ENCODE data around the gene CHSY1. TPM values are rescaled to one million over a fixed set of nuclear protein-coding genes. Genes with fewer than 3 reads are reported as not detected.

The CHSY1 gene
- total RNA-seq, 1 experiment from 2014 or later: 47.0 TPM

DNA sequence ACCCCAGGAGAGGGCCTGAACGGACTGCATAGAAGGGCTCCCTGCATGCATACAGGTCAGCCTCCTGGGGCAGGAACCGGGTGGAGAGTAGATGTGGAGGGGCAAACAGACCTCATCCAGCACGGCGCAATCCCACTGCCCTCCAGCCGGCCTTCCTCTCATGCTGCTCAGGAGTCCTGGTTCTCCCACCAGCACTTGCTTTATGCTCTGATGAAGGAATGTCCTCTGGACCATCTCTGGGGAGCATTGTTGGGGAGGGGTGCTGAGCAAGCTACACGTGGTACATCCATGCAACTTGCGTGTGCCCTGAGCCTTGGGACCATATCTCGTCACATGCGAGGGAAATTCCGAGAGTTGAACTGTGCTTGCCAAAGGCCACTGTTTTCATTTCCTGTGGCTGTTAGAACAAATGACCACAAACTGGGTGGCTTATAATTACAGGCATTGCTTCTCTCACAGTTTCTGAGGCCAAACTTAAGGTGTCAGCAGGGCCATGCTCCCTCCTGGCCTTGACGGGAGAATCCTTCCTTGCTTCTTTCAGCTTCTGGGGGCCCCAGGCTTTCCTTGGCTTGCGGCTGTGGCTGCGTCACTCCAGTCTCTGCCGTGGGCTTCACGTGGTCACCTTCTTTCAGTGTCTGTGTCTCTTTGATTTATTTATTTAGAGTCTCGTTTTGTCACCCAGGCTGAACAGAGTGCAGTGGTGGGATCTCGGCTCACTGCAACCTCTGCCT lies 13.2 kb upstream of the CHSY1 start:
- no peaks in the 10 kb centered on the region for H3K27me3 ChIP-seq (replicated peaks; ENCODE audit: insufficient read depth, low read depth, low read length, poor library complexity)
- H3K4me1 ChIP-seq (ENCODE audit: insufficient read depth, low read length, poor library complexity, severe bottlenecking): no peaks in the 10 kb centered on the region
- BruUV-seq (replicated peaks): no TSS peak
- TF ChIP-seq CTCF (conservative IDR thresholded peaks at IDR 0.05; ENCODE audit: low read depth, low read length) (no peak), EZH2 (IDR thresholded peaks at IDR 0.05; ENCODE audit: borderline replicate concordance, low read depth, low read length, poor library complexity, severe bottlenecking) (no peak)
- no peak overlapping the region for H3K4me3 ChIP-seq (ENCODE audit: low read depth, low read length, poor library complexity, severe bottlenecking)
- intact Hi-C loops (cut with micrococcal nuclease; ENCODE audit: unreplicated experiment): no loop called here
- H3K9me3 ChIP-seq (ENCODE audit: low read depth, low read length, poor library complexity, severe bottlenecking): no peaks in the 10 kb centered on the region
- ChIA-PET CTCF (no interaction called here), POLR2A (ENCODE audit: low non-redundant PET) (no interaction called here)
- H3K36me3 ChIP-seq (ENCODE audit: insufficient read depth, low read length, poor library complexity, severe bottlenecking): peaks cover 1% of the 10 kb centered on the region
- H3K27ac ChIP-seq (ENCODE audit: low read depth, low read length, poor library complexity, severe bottlenecking): no peak overlapping the region
- DNase-seq (ENCODE audit: low spot score): no peak

DNA sequence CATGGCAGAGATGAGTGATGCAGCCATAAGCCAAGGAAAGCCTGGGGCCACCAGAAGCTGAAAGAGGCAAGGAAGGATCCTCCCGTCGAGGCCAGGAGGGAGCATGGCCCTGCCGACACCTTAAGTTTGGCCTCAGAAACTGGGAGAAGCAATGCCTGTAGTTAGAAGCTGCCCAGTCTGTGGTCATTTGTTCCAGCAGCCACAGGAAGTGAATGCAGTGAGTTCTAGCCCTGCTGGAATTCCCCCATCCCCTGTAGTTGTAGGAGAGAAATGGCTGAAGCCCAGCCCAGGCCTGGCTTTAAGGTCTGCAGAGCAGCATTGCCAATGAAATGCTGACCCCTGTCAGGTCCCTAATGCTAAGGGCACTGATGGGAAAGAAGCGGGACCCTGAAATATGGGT lies 12.2 kb upstream of the CHSY1 start:
- DNase-seq (ENCODE audit: low spot score): no peak
- BruUV-seq (replicated peaks): no TSS peak
- POLR2A ChIA-PET (ENCODE audit: low non-redundant PET): no interaction called here
- no peaks in the 10 kb centered on the region for H3K27me3 ChIP-seq (replicated peaks; ENCODE audit: insufficient read depth, low read depth, low read length, poor library complexity)
- H3K9me3 ChIP-seq (ENCODE audit: low read depth, low read length, poor library complexity, severe bottlenecking): no peaks in the 10 kb centered on the region
- H3K4me1 ChIP-seq (ENCODE audit: insufficient read depth, low read length, poor library complexity, severe bottlenecking): no peaks in the 10 kb centered on the region
- no peak overlapping the region for H3K4me3 ChIP-seq (ENCODE audit: low read depth, low read length, poor library complexity, severe bottlenecking)
- CTCF ChIA-PET: no interaction called here
- H3K36me3 ChIP-seq (ENCODE audit: insufficient read depth, low read length, poor library complexity, severe bottlenecking): no peaks in the 10 kb centered on the region
- H3K27ac ChIP-seq (ENCODE audit: low read depth, low read length, poor library complexity, severe bottlenecking): no peak overlapping the region
- no peak for TF ChIP-seq CTCF (conservative IDR thresholded peaks at IDR 0.05; ENCODE audit: low read depth, low read length)
- no peak for TF ChIP-seq EZH2 (IDR thresholded peaks at IDR 0.05; ENCODE audit: borderline replicate concordance, low read depth, low read length, poor library complexity, severe bottlenecking)
- intact Hi-C loops (cut with micrococcal nuclease; ENCODE audit: unreplicated experiment): no loop called here

DNA sequence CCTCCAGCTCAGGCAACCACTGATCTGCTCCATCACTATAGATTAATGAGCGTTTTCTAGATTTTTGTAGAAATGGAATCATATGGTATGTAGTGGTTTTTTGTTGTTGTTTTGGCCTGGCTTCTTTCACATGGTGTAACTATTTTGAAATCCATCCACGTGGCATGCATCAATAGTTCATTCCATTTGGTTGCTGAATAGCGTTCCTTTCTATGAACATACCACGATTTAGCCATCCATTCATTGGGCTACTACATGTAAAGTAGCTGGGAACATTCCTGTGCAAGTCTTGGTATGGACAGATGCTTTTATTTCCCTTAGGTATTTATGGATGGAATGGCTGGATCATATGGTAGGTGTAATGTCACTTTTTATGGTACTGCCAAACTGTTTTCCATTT lies 10.7 kb upstream of the CHSY1 start:
- BruUV-seq (replicated peaks): no TSS peak
- Histone ChIP-seq H3K4me1 (ENCODE audit: insufficient read depth, low read length, poor library complexity, severe bottlenecking) (no peaks in the 10 kb centered on the region), H3K4me3 (ENCODE audit: low read depth, low read length, poor library complexity, severe bottlenecking) (no peak overlapping the region), H3K27ac (ENCODE audit: low read depth, low read length, poor library complexity, severe bottlenecking) (no peak overlapping the region), H3K27me3 (replicated peaks; ENCODE audit: insufficient read depth, low read depth, low read length, poor library complexity) (no peaks in the 10 kb centered on the region), H3K36me3 (ENCODE audit: insufficient read depth, low read length, poor library complexity, severe bottlenecking) (no peaks in the 10 kb centered on the region), H3K9me3 (ENCODE audit: low read depth, low read length, poor library complexity, severe bottlenecking) (no peaks in the 10 kb centered on the region)
- DNase-seq (ENCODE audit: low spot score): no peak
- intact Hi-C loops (cut with micrococcal nuclease; ENCODE audit: unreplicated experiment): no loop called here
- ChIA-PET CTCF (interaction anchor here (0.8 kb wide), 1 partner anchor 255 kb away, joined by 4 read pairs; no protein-coding TSS in a partner anchor), POLR2A (ENCODE audit: low non-redundant PET) (no interaction called here)
- TF ChIP-seq CTCF (conservative IDR thresholded peaks at IDR 0.05; ENCODE audit: low read depth, low read length): no peak
- TF ChIP-seq EZH2 (IDR thresholded peaks at IDR 0.05; ENCODE audit: borderline replicate concordance, low read depth, low read length, poor library complexity, severe bottlenecking): no peak
